NK-92 (cell line): ENCODE data around the gene DDA1.

Source experiments
- DNase-seq: peaks from one replicate; lab custom pipeline; 2025; ENCODE audit not compliant: unreplicated experiment; lab: John Stamatoyannopoulos, UW

Gene DDA1

DNA sequence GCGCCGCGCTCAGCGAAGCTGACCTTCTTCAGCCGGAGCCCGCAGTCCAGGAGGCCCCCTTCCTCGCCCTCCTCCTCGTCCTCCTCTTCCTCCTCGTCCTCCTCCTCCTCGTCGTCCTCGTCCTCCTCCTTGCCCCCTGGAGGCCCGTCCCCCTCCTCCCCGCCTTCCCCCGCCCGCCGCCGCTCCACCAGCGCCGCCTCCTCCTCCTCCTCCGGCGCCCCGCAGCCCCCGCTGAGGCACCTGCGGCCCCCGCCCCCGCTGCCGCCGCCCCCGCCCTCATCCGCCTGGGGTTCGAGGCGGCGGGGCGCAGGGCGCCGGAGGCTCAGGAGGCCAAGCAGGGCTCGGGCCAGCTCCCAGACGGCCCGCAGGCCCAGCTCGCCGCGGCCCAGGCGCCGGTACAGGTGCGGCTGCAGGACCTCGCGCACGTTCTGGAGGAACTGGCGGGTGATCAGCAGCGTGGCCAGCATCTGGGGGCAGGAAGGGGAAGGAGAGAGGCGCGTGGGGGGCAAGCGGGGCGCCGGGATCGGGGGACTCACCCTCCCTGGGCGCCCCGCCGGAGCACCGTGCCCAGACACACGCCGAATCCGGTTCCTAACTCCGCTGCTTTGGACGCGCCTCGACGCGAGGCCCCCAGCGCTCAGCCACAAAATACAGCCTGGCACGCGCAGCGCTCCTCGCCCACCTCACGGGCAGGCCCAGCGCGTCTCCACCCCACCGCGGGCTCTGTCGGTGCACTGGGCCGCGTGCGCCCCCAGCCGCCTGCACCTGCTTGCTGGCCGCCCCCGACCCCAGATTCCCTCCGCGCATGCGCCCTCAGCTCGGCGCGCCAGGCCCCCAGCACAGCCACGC, 19.4 kb downstream of the DDA1 start:
- no peak for DNase-seq

DNA sequence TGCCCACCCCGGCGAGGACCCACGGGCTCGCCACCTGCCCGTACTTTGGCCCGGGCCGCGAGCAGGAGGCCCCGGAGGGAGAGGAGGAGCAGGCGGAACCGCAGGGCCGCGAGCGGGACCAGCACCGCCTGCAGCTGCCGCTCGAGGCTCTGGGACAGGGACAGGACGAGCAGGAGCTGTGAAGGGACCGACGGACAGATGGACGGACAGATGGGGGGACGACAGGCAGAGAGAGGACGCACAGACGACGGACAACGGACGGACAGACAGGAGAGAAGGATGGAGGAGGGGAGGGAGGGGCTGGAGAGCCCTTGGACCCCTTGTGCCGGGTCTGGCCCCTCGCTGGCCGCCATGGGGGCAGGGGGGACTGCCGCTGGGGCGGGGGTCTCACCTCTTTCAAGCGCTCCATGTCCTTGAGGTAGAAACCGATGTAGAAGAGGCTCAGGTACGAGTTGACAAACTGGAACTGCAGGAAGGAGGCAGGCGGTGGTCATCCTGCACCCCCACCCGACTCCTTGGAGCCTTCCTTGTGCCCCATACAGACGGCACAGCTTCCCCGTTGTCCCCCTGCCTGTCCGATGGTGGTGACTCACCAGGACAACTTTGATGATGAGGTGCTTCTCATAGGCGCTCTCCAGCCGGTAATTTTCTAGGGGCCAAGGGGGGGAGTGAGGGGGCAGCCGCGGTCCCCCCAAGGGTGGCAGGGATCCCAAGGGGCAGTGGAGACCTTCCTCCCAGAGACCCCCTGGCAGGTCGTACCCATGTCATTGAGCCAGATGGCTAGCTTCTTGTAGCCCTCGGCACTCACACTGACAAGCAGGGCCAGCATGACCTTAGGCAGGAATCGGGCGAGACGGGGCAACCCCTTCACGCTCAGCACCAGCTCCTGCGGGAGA, 20.3 kb downstream of the DDA1 start:
- DNase-seq: no peak

DNA sequence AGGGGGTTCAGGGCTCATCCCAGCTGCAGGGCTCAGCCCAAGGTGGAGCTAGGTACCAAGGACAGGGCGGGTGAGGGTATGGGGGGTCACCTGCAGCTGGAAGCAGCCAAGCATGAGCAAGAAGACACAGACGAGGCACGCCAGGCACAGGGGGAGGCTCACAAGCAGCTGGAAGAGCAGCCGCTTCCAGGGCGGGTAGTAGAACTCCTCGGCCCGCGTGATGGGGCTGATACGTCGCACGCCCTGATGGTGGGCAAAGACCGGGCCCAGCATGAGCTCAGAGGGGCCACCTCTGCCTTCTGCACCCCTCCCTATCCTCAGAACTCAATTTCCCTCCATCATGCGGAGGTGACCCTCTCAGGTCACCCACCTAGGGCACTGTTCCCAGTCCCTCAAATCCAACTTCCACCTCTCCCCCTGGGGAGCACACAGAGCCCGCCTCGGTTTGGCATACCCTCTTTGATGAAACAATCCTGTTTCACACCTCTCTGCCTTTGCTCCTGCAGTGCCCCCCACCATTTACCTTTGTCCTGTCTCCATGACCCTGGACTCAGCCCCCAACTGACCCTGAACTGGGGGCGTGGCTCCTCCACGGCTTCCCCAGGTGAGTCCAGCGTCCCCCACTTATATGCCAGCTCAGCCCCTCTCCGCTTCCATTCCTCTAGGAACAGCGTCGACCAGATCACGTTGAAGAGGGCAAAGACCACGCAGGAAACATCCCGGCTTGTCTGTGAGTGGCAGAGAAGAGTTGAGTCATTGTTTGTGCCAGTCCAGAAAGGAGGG, 21.1 kb downstream of the DDA1 start:
- no peak for DNase-seq

DNA sequence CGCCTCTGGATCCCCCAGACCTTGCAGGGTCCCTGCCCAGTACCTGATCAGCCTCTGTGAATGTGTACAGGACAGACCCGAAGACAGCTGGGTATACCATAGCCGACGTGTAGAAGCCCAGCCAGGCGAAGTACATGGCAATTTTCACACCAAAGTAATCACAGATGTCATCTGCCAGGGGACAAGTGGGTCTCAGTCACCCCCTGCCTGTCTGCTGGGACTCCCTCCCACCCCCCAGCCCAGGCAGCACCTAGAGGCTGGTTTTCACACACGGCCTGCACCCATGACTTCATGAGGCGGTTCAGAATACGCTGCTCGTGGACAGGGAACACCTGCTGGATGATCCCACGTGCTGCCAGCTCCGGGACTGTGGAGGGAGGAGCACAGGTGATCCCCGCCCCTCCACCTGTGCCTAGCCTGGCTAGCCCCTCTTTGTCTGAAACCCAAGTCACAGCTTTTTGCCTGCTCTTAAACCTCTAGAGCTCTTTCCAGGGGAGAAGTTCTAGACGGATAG, 21.7 kb downstream of the DDA1 start:
- DNase-seq: no peak

DNA sequence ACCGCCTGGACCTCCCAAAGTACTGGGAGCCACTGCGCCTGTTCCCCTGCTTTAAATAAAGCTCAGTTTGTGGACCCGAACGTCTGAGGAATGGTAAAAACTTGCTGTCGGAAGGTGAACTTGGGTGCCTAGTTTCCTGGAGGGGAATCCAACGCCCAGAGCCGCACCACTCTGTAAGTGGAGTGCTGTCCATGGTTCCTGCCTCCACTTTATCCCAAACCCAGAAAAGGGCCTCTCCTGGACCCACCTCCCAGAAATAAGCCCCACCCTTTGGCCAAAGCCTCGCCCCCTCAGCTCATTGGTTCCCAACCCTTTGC, 23.0 kb downstream of the DDA1 start:
- no peak for DNase-seq

DNA sequence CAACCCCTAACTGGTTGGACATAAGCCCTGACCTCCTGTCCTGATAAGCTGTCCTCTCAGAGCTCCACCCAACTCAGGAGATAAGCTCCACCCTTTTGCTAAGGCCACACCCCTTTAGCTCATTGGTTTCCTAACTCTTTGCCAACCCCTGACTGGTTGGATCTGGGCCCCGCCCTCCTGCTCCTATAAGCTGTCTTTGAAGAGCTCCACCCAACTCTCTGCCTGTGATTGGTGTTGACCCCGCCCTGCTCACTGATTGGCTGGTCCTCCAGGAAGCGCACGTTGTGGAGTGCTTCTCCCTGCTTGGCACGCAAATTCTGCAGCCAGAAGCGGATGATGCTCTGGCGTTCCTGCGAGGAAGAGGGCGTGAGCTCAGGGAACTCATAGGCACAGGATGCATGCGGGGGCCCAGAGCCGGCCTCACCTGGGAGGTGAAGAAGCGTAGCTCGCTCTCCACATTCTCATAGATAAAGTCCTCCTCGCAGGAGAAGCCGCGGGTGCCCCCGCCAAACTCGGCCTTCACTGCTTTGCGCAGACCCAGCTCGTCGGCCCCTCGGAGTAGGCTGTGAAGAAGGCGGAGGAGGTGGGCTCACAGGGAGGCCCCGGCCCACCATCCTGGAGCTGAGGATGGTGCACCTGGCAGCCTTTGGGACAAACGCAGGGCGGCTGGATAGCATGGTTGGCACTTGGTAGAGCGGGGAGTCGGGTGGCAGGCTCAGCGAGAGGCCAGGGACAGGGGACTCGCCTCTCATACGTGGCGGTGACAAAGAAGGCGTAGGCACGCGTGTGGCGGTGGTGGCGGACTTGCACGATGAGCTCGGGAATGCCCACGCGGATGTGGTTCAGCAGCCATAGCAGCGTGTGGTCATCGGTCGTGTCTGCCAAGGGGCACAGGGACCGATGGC, 23.6 kb downstream of the DDA1 start:
- no peak for DNase-seq

DNA sequence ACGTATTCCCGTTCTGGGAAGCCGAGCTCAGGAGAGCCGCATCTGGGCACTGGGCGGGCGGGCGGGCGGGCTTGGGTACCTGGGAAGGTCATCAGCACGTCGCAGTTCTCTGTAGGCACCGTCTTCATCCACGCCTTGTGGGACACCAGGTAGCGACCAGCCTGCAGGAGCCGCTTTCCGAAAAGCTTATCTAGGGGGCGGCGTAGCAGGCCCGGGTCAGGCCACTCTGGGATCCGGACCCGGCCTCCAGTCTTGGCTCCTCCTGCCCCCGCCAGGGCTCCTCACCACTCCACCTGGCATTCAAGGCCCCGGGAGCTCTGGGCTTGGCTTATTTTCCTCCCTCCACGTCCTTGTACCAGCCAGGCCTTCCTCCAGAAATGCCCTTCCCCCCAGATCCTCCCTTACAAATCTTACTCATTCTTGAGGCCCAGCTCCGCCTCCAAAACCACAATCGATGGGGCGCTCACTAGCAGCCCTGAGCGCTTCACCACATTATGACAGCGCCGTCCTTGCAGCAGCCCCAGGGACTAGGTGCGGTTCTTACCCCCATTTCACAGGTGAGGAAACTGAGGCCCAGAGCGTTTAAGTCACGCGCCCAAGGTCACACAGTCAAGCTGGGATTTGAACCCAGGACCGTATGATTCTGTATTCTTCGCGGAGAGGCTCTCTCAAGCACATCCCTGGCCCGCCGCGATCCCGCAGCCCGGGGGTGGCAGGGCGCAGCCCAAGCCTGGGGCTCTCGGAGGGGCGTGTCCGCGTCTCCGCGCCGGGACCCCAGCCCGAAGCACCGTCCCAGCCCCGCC, 24.4 kb downstream of the DDA1 start:
- no peak for DNase-seq

DNA sequence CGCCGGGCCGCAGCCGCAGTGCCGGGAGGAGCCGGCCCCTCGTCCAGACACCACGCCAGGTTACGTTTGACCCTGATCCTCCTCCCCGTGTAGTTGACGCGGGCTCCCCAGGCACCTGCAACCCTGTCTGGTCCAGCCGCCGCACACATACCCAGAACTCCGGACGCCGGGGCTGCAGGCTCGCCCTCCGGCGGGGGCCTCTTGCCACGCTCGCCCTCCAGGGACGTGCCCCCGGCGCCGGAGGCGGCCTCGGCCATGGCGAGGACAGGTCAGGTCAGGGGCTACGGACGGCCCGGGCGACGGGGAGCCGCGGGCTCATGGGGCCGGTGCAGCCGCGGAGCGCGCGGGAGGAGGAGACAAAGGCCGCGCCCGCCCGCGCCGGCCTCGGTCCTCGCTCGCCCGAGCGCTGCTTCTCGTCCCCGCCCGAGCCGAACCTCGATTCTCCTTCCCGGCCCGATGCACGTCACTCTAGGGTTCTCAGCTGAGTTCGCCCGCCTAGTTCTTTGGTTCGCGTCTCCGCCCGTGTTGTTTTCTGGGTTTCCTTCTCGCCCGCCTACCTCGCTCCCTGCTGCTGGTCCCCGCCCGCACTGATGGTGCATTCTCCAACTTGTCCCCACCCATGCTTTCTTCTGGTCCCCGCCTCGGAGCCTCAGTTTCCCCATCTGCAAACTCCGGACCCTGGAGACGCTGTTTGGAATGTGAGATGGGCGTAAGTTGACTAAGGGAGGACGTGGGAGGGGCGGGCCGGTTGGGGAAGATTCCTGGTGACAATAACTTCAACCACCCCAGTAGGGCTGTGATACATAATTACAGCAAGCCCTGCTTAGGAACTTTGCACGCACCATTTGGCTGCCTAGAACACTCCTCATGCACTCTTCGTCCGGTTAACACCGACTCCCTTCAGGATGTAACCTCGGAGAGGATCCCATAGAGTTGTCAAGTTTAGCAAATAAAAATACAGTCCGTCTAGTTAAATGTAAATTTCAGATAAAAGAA, 25.3 kb downstream of the DDA1 start, which contains the start of gene ANO8:
TSS of gene ANO8 (minus strand) at position 442 of the 996 bp plus-strand sequence. CDS start at position 257, 185 bp downstream.
- DNase-seq: peak; percentile 55

DNA sequence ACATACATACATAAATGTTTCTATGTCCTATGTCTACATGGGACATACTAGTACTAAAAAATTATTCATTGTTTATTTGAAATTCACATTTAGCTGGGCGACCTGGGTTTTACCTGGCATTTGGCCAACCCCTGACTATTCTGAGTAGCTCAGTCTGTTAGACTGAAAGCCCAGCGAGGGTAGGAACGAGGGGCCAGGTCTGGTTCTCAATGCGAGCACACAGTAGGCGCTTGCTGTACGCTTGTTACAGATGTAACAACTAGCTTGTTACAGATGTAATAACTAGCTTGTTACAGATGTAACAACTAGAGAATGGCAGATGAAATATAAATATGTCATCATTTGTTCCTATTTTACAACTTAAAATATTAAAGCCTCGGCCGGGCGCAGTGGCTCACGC, 26.2 kb downstream of the DDA1 start:
- DNase-seq: no peak

DNA sequence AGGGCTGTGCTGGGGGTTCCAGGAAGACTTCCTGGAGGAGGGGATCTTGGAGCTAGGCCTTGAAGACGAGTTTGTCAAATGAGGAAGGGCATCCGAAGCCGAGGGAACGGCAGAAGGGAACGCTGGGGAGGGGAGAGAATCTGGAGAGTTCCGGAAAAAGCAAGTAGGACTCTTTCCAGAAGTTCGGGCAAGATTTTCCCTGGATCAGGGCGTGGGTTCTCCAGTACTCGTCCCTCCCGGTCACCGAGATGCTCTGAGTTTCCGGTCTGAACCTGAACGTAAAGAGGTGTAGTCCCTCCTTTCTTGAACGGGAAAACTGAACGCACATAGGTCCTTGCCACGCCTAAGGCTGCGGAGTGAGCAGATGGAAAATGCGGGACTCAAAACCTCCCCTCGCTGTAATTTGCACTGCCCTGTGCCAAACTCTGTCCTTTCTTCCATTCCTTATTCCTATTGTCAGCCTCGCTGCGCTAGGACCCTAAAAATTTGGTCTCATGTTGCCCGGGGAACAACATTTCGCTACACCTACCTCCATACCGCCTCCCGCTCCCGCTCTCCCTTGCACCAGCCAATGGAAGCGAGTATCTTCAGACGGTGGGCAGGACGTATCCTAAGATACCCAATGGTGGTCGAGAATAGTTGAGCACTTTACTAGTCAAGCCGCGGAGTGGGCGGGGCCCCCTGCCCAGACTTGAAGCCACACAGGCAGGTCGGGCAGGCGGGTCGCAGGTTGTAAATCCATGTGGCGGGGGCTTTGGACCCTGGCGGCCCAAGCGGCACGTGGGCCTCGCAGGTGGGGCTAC, 27.7 kb downstream of the DDA1 start, which contains the start of gene GTPBP3:
TSS of gene GTPBP3 (plus strand) at position 682 of the 803 bp plus-strand sequence. CDS start at position 741, 59 bp downstream.
- DNase-seq: peak; percentile 86

DNA sequence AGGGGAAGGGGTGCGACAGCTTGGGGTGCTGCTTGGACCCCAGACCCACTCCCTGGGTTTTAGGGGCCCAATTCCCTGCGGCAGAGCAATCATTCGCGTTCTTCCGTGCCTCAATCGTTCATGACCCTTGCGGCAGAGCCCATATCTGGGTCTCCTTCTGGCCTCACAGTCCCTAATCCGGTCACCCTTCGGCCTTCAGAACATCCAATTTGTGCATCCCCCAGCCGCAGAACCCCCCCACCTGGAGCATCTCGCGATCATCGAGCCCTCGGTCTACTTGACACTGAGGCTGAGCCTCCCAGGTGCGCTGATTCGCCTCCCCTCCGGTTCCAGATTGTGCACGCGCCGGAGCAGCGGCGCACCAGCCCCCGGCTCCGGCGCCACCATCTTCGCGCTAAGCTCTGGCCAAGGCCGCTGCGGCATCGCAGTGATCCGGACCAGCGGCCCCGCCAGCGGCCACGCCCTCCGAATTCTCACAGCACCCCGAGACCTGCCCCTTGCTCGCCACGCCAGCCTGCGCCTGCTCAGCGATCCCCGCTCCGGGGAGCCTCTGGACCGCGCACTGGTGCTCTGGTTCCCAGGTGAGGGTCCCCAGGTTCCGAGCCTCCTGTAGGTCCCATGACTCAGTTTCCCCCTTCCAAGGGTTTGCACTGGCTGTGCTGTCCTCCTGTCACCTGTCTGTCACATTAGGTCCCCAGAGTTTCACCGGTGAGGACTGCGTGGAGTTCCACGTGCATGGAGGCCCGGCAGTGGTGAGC, 28.5 kb downstream of the DDA1 start:
- DNase-seq: no peak

DNA sequence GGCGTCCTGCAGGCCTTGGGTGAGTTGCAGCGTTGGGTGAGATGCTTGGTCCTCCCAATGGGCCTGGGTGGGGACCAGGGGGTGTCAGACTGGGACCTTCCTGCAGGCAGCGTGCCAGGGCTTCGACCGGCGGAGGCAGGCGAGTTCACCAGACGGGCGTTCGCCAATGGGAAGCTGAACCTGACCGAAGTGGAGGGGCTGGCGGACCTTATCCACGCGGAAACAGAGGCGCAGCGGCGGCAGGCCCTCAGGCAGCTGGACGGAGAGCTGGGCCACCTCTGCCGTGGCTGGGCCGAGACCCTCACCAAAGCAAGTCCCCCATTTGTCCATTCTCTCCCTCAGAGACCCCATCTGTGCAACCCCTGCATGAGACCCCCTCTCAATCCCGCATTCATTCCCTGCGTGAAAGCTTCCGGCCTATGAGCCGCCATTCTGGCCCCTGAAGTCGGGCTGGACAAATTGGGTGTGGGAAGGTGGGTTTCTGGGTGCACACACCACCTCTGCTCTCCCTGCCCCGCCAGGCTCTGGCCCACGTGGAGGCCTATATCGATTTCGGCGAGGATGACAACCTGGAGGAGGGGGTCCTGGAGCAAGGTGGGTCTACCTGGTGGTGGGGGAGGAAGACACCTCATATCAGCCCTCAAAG, 29.2 kb downstream of the DDA1 start:
- no peak for DNase-seq

DNA sequence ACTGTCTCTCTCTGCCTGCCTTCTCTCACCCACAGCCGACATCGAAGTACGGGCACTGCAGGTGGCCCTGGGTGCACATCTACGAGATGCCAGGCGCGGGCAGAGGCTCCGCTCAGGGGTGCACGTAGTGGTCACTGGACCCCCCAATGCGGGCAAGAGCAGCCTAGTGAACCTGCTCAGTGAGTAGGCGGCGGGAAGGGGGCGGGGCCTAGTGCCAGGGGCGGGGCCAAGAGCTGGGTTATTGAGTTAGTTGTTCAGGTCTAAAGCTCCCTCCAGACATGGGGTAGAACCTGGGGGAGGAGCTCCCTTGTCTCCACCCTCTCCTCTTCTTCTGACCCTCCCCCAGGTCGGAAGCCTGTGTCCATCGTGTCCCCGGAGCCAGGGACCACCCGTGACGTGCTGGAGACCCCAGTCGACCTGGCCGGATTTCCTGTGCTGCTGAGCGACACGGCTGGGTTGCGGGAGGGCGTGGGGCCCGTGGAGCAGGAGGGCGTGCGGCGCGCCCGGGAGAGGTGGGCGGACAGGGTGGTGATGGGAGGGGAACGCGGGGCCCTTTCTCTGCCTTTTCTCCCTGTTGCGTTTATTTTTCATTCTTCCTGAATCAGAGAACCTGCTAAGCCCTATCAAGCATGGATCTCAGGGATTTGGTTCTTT, 29.9 kb downstream of the DDA1 start:
- no peak for DNase-seq

DNA sequence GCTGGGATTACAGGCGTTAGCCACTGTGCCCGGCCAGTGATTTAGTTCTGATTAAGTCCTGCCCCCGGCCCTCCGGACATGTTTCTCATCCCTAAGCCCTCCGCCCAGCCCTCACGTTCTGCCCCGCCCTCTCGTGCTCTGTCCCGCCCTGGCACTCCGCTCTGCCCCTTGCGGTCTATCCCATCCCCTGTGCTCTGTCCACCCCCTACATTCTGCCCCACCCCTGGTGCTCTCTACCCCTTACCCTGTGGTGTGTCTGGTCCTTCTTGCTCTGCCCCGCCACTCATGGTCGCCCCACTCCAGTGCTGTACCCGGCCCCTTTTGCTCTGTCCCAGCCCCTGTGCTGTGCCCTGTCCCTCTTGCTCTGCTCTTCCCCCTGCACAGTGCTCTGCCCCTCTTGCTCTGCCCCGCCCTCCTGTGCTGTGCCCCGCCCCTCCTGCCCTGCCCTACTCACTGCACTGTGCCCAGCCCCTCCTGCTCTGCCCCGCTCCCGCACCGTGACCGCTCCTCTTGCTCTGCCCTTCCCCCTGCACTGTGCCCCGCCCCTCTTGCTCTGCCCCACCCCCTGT, 31.0 kb downstream of the DDA1 start:
- DNase-seq: no peak

DNA sequence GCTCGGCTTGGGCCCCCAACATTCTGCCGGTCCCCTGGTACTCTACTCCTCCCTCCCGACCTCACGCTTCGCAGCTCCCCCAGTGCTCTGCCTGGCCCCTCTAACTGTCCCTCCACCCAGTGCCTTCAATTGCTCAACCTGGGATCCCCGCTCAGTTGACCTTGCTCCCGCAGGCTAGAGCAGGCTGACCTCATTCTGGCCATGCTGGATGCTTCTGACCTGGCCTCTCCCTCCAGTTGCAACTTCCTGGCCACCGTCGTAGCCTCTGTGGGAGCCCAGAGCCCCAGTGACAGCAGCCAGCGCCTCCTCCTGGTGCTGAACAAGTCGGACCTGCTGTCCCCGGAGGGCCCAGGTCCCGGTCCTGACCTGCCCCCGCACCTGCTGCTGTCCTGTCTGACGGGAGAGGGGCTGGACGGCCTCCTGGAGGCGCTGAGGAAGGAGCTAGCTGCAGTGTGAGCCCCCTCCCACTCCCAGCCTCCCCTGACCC, 31.6 kb downstream of the DDA1 start:
- no peak for DNase-seq
